ENCODE results near the gene SYNE1.

DNA sequence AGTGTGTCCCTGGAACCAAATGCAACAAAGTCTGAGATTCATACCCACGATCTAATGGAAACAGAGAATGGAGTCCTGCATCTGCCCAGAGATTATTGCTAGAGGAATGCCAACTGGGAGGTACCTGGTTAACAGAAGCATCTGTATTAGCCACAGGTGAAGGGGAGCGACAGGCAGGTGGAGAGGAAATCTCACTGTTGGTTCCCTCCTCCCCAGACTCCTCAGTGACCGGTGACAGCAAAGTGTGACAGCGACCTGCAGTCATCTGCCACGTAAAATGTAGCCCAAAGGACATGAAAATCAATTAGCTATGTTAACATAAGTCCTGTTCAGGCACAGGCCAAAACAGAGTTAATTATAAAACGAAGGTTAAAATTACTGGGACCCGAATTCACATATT, 336.6 kb downstream of the SYNE1 start:
- TF ChIP-seq, protein P1, sequence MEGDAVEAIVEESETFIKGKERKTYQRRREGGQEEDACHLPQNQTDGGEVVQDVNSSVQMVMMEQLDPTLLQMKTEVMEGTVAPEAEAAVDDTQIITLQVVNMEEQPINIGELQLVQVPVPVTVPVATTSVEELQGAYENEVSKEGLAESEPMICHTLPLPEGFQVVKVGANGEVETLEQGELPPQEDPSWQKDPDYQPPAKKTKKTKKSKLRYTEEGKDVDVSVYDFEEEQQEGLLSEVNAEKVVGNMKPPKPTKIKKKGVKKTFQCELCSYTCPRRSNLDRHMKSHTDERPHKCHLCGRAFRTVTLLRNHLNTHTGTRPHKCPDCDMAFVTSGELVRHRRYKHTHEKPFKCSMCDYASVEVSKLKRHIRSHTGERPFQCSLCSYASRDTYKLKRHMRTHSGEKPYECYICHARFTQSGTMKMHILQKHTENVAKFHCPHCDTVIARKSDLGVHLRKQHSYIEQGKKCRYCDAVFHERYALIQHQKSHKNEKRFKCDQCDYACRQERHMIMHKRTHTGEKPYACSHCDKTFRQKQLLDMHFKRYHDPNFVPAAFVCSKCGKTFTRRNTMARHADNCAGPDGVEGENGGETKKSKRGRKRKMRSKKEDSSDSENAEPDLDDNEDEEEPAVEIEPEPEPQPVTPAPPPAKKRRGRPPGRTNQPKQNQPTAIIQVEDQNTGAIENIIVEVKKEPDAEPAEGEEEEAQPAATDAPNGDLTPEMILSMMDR (IDR thresholded peaks at IDR 0.05) = no peak
- TF ChIP-seq POLR2A (IDR thresholded peaks at IDR 0.05) = no peak
